ENCODE measurements around the gene PCYT1B.

Gene PCYT1B

DNA sequence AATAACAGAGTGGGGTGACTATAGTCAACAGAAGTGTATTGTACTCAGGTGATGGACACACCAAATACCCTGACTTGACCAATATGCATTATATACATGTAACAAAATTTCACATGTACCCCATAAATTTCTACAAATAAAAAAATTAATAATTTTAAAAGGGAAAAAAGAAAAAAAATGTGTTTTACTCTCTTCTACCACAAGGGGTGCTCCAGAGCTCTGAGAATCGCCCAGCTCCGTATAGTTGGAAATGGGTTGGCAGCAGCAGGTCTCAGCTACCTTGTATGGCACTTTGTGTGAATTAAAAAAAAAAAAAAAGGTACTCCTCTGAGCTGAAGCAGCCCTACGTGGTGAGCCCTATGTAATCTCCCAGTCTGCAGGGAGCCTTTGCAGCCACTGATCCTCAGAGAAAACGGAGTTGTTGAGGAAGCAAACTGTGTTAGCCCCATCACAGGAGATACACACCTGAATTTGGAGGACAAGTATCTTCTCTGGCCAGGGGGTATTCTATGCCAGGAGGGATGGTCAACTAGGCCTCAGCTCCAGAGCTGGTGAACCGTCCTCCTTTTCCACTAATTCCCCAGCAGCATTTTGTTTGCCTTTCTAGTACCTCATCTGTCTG is 29.4 kb upstream of the PCYT1B start:
- no peaks in the 10 kb centered on the region for H3K36me3 ChIP-seq
- H3K4me3 ChIP-seq: no peak overlapping the region
- no peak overlapping the region for H3K9ac ChIP-seq
- no peaks in the 10 kb centered on the region for H3K4me1 ChIP-seq
- no peak overlapping the region for H3K27ac ChIP-seq
- no peak for TF ChIP-seq Cebpa-rat (IDR thresholded peaks at IDR 0.05)
- H3K27me3 ChIP-seq: peaks cover 0 to 3% (median 0%) of the 10 kb centered on the region in 11 experiments; a peak in 1 of 22 replicates
- H3K9me3 ChIP-seq (replicated peaks in 1 of 11): no peaks in the 10 kb centered on the region
- no peak overlapping the region for H3K4me2 ChIP-seq
- no peaks in the 10 kb centered on the region for H4K20me1 ChIP-seq

DNA sequence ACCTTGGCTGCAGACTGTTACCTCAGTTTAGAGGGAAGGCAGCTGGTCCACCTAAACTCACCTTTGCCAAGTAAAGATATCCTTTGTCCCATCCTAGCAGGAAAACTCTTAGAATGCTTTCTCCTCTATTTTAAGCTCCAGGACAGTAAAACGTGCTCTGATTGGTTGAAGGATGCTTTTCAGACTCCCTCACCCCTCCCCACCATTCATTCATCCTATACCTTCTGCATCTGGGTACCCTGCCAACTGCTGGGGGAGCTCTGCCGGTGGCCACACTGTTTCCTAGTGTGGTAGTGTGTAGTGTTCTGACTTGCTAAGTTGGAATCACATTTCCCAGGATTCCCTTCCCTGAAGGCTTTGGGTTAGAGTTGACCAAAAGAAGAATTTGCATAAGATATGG is 26.3 kb upstream of the PCYT1B start:
- no peaks in the 10 kb centered on the region for H3K9me3 ChIP-seq (replicated peaks in 1 of 11)
- H3K27me3 ChIP-seq: peaks cover 0 to 3% (median 0%) of the 10 kb centered on the region in 11 experiments; a peak in 1 of 22 replicates
- H3K27ac ChIP-seq: no peak overlapping the region
- H3K4me3 ChIP-seq: no peak overlapping the region
- no peak overlapping the region for H3K4me2 ChIP-seq
- H3K36me3 ChIP-seq: no peaks in the 10 kb centered on the region
- H4K20me1 ChIP-seq: no peaks in the 10 kb centered on the region
- H3K9ac ChIP-seq: no peak overlapping the region
- no peaks in the 10 kb centered on the region for H3K4me1 ChIP-seq
- no peak for TF ChIP-seq Cebpa-rat (IDR thresholded peaks at IDR 0.05)

DNA sequence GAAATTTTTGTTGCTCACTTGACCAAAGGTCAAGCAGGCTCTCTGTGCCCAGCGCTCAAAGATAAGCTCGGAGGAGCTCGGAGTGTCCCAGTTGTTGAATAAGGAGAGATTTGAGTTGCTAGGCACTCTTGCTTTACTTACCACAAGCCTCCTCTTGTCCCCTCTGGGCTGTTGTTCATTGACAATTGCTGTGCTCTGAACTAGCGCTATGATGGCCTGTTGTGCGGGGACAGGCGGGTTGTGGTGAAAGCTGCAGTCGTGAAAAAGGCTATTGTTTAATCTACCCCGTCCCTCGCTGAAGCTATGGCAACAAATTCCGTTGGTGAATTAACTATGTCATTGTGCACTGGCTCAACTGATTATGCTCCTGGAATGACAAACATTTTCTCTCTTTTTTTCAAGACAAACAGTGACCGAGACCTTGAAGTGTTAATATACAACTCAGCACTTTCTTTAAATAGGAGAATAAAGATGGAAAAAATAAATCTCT is 25.6 kb upstream of the PCYT1B start:
- no peaks in the 10 kb centered on the region for H3K4me1 ChIP-seq
- peaks cover 0 to 9% (median 0%) of the 10 kb centered on the region in 11 experiments; a peak in 1 of 22 replicates for H3K27me3 ChIP-seq
- H3K4me2 ChIP-seq: no peak overlapping the region
- H3K27ac ChIP-seq: no peak overlapping the region
- H3K9ac ChIP-seq: no peak overlapping the region
- no peaks in the 10 kb centered on the region for H4K20me1 ChIP-seq
- H3K4me3 ChIP-seq: no peak overlapping the region
- H3K9me3 ChIP-seq (replicated peaks in 1 of 11): no peaks in the 10 kb centered on the region
- H3K36me3 ChIP-seq: no peaks in the 10 kb centered on the region
- no peak for TF ChIP-seq Cebpa-rat (IDR thresholded peaks at IDR 0.05)

DNA sequence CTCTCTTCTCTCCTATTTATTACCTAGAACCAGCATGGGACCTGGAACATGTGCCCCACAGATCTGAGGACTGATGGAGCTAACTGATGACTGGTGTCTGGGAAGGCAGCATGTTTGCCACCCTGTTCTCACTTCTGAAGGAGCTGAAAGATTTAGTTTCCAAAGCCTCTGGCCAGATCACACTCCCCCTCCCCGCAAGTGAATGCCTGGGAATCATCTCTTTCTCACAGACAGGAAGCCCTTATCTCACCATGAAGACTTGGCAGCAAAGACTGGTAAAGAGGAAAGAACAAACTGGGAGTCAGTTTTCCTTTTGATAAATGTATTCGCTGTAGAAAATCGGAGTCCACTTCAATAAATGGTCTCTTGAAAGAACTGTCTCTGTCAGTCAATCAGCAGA is 21.0 kb upstream of the PCYT1B start:
- H4K20me1 ChIP-seq: no peaks in the 10 kb centered on the region
- no peak overlapping the region for H3K9ac ChIP-seq
- no peaks in the 10 kb centered on the region for H3K36me3 ChIP-seq
- H3K9me3 ChIP-seq (replicated peaks in 1 of 11): no peaks in the 10 kb centered on the region
- no peak overlapping the region for H3K4me2 ChIP-seq
- no peak for TF ChIP-seq Cebpa-rat (IDR thresholded peaks at IDR 0.05)
- peaks cover 0 to 6% (median 0%) of the 10 kb centered on the region in 11 experiments; a peak in 2 of 22 replicates for H3K27me3 ChIP-seq
- no peak overlapping the region for H3K27ac ChIP-seq
- no peak overlapping the region for H3K4me3 ChIP-seq
- no peaks in the 10 kb centered on the region for H3K4me1 ChIP-seq

DNA sequence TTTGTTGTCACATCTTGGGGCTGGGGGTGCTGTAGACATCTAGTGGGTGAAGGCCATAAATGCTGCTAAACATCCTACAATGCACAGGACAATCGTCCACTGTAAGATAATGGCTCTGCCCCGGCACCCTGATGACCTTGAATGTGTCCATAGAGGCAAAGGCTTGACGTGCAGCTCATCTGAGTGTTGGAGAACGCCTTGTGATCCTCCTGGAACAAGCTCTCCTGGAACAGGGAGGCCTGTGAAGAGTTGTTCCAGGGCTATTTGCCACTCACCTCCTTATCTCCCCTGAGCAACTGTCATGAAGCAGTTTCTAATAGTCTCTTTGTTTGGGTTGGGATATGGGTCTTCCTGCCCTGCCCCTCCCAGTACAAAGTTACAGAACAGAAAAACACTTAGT is 15.2 kb upstream of the PCYT1B start:
- no peaks in the 10 kb centered on the region for H3K36me3 ChIP-seq
- no peaks in the 10 kb centered on the region; a peak in 1 of 22 replicates for H4K20me1 ChIP-seq
- no peak overlapping the region for H3K27ac ChIP-seq
- H3K9ac ChIP-seq: no peak overlapping the region
- H3K27me3 ChIP-seq: peaks cover 0 to 16% (median 0%) of the 10 kb centered on the region in 11 experiments; a peak in 6 of 22 replicates
- H3K4me2 ChIP-seq: no peak overlapping the region
- TF ChIP-seq Cebpa-rat (IDR thresholded peaks at IDR 0.05): no peak
- H3K9me3 ChIP-seq (replicated peaks in 1 of 11): no peaks in the 10 kb centered on the region
- H3K4me1 ChIP-seq: no peaks in the 10 kb centered on the region
- no peak overlapping the region for H3K4me3 ChIP-seq

DNA sequence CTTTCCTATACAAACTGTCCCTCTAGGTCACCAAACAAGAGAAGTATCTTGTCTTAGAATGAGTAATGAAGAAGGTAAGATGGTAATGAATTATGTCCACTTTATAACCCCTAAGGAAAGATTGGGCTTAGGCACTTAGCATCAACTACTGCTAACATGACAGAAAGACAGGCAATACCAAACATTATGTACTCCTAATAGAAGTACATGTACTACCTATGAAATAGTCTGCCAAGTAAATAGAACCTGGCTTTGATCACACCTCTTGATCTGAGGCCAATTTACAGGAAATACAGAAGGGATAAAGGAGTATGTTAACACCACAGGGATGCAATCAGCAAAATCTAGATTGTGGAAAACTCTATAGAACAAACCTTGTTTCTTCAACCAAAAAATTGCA is 14.1 kb upstream of the PCYT1B start:
- no peak for TF ChIP-seq Cebpa-rat (IDR thresholded peaks at IDR 0.05)
- Histone ChIP-seq H3K27me3 (peaks cover 0 to 16% (median 0%) of the 10 kb centered on the region in 11 experiments; a peak in 6 of 22 replicates), H3K9ac (no peak overlapping the region), H3K27ac (no peak overlapping the region), H3K4me1 (no peaks in the 10 kb centered on the region), H3K4me3 (no peak overlapping the region), H3K36me3 (no peaks in the 10 kb centered on the region), H3K4me2 (no peak overlapping the region), H3K9me3 (replicated peaks in 1 of 11) (no peaks in the 10 kb centered on the region), H4K20me1 (no peaks in the 10 kb centered on the region; a peak in 1 of 22 replicates)

DNA sequence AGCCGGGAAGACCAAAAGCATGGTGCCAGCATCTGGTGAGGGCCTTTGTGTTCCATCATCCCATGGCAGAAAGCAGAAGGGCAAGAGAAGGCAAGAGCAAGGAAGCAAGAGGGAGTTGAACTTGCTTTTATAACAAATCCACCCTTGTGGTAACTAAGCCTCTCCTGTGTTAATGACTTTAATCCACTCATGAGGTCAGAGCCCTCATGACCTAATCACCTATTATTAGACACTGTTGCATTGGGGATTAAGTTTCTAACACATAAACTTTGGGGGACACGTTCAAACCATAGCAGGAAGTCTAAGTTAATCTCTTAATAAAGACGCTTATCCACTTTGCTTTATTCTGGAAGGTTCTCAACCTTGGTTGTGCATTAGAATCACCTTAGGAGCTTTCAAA is 12.5 kb upstream of the PCYT1B start:
- no peaks in the 10 kb centered on the region; a peak in 1 of 22 replicates for H4K20me1 ChIP-seq
- H3K27me3 ChIP-seq: peaks cover 0 to 16% (median 0%) of the 10 kb centered on the region in 11 experiments; a peak in 6 of 22 replicates
- H3K9ac ChIP-seq: no peak overlapping the region
- no peaks in the 10 kb centered on the region for H3K4me1 ChIP-seq
- H3K4me3 ChIP-seq: no peak overlapping the region
- H3K4me2 ChIP-seq: no peak overlapping the region
- H3K27ac ChIP-seq: no peak overlapping the region
- no peak for TF ChIP-seq Cebpa-rat (IDR thresholded peaks at IDR 0.05)
- H3K9me3 ChIP-seq (replicated peaks in 1 of 11): no peaks in the 10 kb centered on the region
- H3K36me3 ChIP-seq: no peaks in the 10 kb centered on the region

DNA sequence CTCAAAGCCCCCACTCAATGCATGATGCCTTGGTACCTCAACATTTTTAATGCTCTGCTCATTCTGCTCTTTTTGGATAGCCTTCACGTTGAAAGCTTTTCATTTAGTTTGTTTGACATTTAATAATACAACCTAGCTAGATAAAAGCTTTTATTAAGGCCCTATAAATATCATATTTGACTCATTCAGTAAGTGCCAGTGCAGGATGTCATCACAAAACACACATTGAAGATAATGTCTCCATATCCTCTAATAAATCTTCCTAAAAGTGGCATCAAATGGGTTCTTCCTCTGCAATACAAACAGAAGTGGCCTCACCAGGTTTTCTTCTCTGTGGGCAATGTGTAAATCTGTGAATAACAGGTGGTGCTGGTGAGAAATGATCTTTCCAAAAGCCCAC is 12.0 kb upstream of the PCYT1B start:
- no peak overlapping the region for H3K27ac ChIP-seq

DNA sequence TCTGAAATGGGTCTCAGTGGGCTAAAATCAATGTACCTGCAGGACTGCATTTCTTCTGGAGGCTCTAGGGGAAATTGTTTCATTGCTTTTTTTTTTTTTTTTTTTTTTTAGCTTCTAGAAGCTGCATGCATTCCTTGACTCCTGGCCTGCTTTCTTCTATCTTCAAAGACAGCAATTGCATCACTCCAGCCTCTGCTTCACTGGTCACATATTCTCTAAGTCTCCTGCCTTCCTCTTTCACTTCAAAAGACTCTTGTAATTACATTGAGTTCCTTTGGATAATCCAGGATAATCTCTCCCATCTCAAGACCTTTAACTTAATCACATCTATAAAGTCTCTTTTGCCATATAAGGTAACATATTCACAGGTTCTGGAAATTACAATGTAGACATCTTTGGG is 11.3 kb upstream of the PCYT1B start:
- H4K20me1 ChIP-seq: no peaks in the 10 kb centered on the region; a peak in 1 of 22 replicates
- H3K27ac ChIP-seq: no peak overlapping the region
- no peaks in the 10 kb centered on the region for H3K9me3 ChIP-seq (replicated peaks in 1 of 11)
- H3K4me1 ChIP-seq: no peaks in the 10 kb centered on the region
- H3K4me2 ChIP-seq: no peak overlapping the region
- TF ChIP-seq Cebpa-rat (IDR thresholded peaks at IDR 0.05): no peak
- H3K4me3 ChIP-seq: no peak overlapping the region
- peaks cover 0 to 16% (median 0%) of the 10 kb centered on the region in 11 experiments; a peak in 6 of 22 replicates for H3K27me3 ChIP-seq
- H3K36me3 ChIP-seq: no peaks in the 10 kb centered on the region
- H3K9ac ChIP-seq: no peak overlapping the region

More for the DNA sequence above, 12.0 kb upstream of the PCYT1B start:
- H3K27me3 ChIP-seq: peaks cover 0 to 16% (median 0%) of the 10 kb centered on the region in 11 experiments; a peak in 6 of 22 replicates
- no peaks in the 10 kb centered on the region for H3K36me3 ChIP-seq
- no peak overlapping the region for H3K9ac ChIP-seq
- no peaks in the 10 kb centered on the region for H3K4me1 ChIP-seq
- H3K4me3 ChIP-seq: no peak overlapping the region
- H3K4me2 ChIP-seq: no peak overlapping the region
- H4K20me1 ChIP-seq: no peaks in the 10 kb centered on the region; a peak in 1 of 22 replicates
- H3K9me3 ChIP-seq (replicated peaks in 1 of 11): no peaks in the 10 kb centered on the region
- TF ChIP-seq Cebpa-rat (IDR thresholded peaks at IDR 0.05): no peak

All from BLaER1 treated with 17β-estradiol and CSF1 and Interleukin-3, amounts not matched to agents 10 nM and 100 nM (cell line).